Smooth muscle cell of the brain vasculature (primary cell): ENCODE results near the gene CDKN2B.
A peak's percentile ranks its signal among the peaks of the same experiment; 100 is the strongest.
"Not testable (repeated sequence)": the region's sequence is repeated elsewhere in the genome, so short reads cannot be mapped to it uniquely, and the experiment has no call there.

Source experiments
- DNase-seq: peaks from one replicate; pipeline ENCODE4 v3.0.0-alpha.2; 2012; ENCODE audit warnings: low read depth, low spot score

Gene CDKN2B

GRCh38 chr9:21969011-21969940 lies 39.8 kb downstream of the CDKN2B start:
- no peak for DNase-seq

GRCh38 chr9:21968331-21969010 lies 40.6 kb downstream of the CDKN2B start:
- no peak for DNase-seq

GRCh38 chr9:21967702-21968101 lies 41.4 kb downstream of the CDKN2B start:
- no peak for DNase-seq

- no peak for DNase-seq
These were observed 41.9 kb downstream of the CDKN2B start for GRCh38 chr9:21967169-21967568.

- no peak for DNase-seq
These were observed 42.8 kb downstream of the CDKN2B start for GRCh38 chr9:21966140-21966851.

- peak; percentile 50 for DNase-seq
These were observed 43.6 kb downstream of the CDKN2B start for GRCh38 chr9:21965401-21965951.

GRCh38 chr9:21964925-21965385 lies 44.1 kb downstream of the CDKN2B start:
- DNase-seq, result no peak

- no peak for DNase-seq
These were observed 47.5 kb downstream of the CDKN2B start for GRCh38 chr9:21961569-21961968.

- not testable (repeated sequence) for DNase-seq
These were observed 49.8 kb downstream of the CDKN2B start for GRCh38 chr9:21959268-21959667.

GRCh38 chr9:21958833-21959232 lies 50.3 kb downstream of the CDKN2B start:
- no peak for DNase-seq
